Measurements from ENCODE around the gene ANXA6.

The ANXA6 gene

DNA sequence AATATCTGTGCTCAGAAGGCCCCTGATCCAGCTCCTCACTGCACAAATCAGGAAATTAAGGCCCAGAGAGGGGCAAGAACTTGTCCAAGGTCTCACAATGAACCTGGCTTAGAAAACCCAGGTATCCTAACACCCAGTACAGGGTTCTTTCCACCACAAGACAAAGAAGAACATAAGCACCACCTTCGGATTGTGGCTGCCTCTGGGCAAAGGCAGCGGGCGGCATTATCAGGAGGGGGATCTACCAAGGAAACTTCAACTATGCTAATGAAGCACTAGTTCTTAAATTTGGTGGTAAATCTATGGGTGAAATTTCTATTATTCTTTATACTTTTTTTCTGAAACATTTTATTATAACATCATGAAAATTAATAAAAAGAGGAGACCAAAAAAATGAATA is 17.9 kb downstream of the ANXA6 start:
- Histone ChIP-seq H3K4me1 (peaks cover 0 to 41% (median 33%) of the 10 kb centered on the region in 4 donors), H3K27me3 (no peaks in the 10 kb centered on the region), H3K4me3 (no peak overlapping the region), H3K36me3 (peaks cover 51 to 72% (median 57%) of the 10 kb centered on the region in 3 donors), H3K9me3 (no peaks in the 10 kb centered on the region), H3K27ac (no peak overlapping the region)
- TF ChIP-seq, protein P1, sequence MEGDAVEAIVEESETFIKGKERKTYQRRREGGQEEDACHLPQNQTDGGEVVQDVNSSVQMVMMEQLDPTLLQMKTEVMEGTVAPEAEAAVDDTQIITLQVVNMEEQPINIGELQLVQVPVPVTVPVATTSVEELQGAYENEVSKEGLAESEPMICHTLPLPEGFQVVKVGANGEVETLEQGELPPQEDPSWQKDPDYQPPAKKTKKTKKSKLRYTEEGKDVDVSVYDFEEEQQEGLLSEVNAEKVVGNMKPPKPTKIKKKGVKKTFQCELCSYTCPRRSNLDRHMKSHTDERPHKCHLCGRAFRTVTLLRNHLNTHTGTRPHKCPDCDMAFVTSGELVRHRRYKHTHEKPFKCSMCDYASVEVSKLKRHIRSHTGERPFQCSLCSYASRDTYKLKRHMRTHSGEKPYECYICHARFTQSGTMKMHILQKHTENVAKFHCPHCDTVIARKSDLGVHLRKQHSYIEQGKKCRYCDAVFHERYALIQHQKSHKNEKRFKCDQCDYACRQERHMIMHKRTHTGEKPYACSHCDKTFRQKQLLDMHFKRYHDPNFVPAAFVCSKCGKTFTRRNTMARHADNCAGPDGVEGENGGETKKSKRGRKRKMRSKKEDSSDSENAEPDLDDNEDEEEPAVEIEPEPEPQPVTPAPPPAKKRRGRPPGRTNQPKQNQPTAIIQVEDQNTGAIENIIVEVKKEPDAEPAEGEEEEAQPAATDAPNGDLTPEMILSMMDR (IDR thresholded peaks at IDR 0.05), result no peak
- DNase-seq, result no peak
- intact Hi-C loops (cut with DNase I; ENCODE audit: low total_unique reads), result no loop called here

DNA sequence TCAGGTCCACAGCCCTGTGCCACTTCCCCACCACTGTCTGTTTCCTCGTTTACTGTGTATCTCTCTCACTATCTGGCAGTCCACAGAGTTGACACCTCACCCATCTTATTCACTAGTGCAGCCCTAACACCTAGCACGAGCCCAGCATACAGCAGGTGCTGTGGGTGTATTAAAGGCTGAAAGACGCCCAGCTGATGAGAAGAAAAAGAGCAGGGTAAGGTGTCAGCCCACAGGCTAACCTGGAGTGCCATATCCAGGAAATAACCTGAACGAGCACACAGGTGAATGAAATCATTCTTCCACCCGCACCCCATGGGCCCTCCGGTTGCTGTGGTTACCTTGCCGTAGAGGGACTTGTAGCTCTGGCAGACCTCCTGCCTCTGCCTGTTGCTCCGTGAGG is 18.6 kb downstream of the ANXA6 start:
- DNase-seq, result no peak
- no peak overlapping the region for H3K4me3 ChIP-seq
- peaks cover 0 to 36% (median 27%) of the 10 kb centered on the region in 4 donors for H3K4me1 ChIP-seq
- H3K27me3 ChIP-seq, result no peaks in the 10 kb centered on the region
- no peaks in the 10 kb centered on the region for H3K9me3 ChIP-seq
- TF ChIP-seq, protein P1 (IDR thresholded peaks at IDR 0.05), result no peak
- H3K27ac ChIP-seq, result no peak overlapping the region
- intact Hi-C loops (cut with DNase I; ENCODE audit: low total_unique reads), result no loop called here
- H3K36me3 ChIP-seq, result peaks cover 57 to 76% (median 63%) of the 10 kb centered on the region in 3 donors

DNA sequence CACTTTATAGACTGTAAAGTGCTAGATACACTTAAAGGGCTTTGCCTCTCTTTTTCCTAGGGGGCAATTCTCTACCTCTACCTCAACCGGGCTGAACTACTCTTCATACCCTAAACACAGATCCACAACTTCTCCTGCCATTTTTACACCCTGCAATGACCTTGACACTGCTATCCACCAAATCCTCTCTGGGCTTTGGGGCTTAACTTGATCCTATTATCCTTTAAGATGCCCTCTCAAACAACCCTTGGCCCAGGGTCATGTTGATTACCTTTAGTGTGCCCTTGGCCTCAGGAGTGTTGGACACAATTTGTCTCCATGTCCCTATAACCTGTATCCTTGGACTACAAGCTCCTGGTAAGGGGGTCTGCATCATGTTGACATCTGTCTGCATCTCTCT is 19.5 kb downstream of the ANXA6 start:
- no peaks in the 10 kb centered on the region for H3K9me3 ChIP-seq
- intact Hi-C loops (cut with DNase I; ENCODE audit: low total_unique reads), result no loop called here
- H3K27me3 ChIP-seq, result no peaks in the 10 kb centered on the region
- H3K4me1 ChIP-seq, result peaks cover 0 to 27% (median 23%) of the 10 kb centered on the region in 4 donors
- peaks cover 65 to 76% (median 72%) of the 10 kb centered on the region in 3 donors for H3K36me3 ChIP-seq
- H3K27ac ChIP-seq, result no peak overlapping the region
- TF ChIP-seq, protein P1 (IDR thresholded peaks at IDR 0.05), result no peak
- H3K4me3 ChIP-seq, result no peak overlapping the region
- no peak for DNase-seq

DNA sequence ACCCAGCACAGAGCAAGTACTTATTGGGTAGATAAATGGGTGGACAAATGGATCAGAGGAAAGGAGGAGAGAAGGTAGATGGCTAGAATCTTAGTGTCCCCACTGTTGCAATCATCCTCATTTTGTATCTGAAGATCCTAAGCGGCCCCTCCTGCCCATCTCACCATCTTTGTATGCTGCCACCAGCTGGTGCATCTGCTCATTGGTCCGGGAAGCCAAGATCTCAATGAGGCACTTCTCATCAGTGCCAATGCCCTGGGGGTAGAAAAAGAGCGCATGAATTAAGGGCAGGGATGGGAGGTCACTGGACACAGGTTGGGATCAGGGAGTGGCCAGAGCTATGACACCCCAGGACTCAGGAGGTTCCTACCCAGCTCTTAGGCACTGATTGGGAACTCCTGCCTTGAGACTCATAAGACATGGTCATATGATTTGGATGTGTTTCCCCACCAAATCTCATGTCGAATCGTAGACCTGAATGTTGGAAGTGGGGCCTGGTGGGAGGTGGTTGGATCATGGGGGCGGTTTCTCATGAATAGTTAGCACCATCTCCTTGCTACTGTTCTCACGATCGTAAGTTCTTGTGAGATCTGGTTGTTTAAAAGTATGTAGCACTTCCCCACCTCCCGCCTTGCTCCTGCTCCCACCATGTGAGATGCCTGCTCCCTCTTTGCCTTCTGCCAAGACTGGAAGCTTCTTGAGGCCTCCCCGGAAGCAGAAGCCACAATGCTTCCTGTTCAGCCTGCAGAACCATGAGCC is 20.3 kb downstream of the ANXA6 start:
- intact Hi-C loops (cut with DNase I; ENCODE audit: low total_unique reads), result no loop called here
- H3K27ac ChIP-seq, result no peak overlapping the region
- H3K36me3 ChIP-seq, result peaks cover 73 to 85% (median 81%) of the 10 kb centered on the region in 3 donors
- DNase-seq, result no peak
- TF ChIP-seq, protein P1 (IDR thresholded peaks at IDR 0.05), result no peak
- H3K27me3 ChIP-seq, result no peaks in the 10 kb centered on the region
- H3K9me3 ChIP-seq, result no peaks in the 10 kb centered on the region
- H3K4me3 ChIP-seq, result no peak overlapping the region
- H3K4me1 ChIP-seq, result peaks cover 0 to 18% (median 14%) of the 10 kb centered on the region in 4 donors

DNA sequence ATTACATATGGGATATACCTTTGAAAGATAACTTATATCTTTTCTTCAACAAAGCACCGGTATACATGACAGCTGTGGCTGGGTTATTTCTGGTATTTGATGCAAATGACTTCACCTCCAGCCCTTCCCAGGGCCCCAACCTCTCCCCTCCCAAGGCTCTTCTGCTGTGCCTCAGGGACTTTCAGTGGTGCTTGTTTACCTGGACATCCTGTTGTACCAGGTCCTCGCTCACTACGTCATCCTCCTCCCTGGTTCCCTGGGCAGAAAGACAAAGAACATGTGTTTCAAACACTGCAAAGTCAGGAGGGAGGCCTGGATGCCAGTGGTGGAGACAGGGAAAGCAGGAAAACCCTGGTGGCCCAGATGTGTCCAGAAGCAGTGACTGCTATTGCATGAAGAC is 23.4 kb downstream of the ANXA6 start:
- H3K27me3 ChIP-seq, result no peaks in the 10 kb centered on the region
- DNase-seq, result no peak
- H3K4me1 ChIP-seq, result no peaks in the 10 kb centered on the region
- intact Hi-C loops (cut with DNase I; ENCODE audit: low total_unique reads), result no loop called here
- peaks cover 98 to 100% (median 100%) of the 10 kb centered on the region in 3 donors for H3K36me3 ChIP-seq
- TF ChIP-seq, protein P1 (IDR thresholded peaks at IDR 0.05), result no peak
- H3K4me3 ChIP-seq, result no peak overlapping the region
- no peak overlapping the region for H3K27ac ChIP-seq
- H3K9me3 ChIP-seq, result no peaks in the 10 kb centered on the region

Measured in tibial artery (tissue), 4 donors.